ENCODE data around the gene MUC2.
"Not testable (repeated sequence)": the region's sequence is repeated elsewhere in the genome, so short reads cannot be mapped to it uniquely, and the experiment has no call there.

Gene MUC2

DNA sequence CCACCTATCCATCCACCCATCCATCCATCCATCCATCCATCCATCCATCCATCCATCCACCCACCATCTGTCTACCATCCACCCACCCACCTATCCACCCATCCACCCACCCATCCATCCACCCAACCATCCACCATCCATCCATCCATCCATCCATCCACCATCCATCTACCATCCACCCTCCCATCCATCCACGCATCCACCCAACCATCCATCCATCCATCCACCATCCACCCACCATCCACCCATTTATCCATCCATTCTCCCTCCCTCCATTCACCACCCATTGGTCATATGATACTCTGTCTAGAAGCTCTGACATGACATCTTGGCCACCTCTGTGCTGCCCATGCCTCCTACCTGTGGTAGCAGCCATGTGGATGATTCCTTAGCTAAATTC, 31.7 kb downstream of the MUC2 start:
- DNase-seq (ENCODE audit: low spot score) = no peak

DNA sequence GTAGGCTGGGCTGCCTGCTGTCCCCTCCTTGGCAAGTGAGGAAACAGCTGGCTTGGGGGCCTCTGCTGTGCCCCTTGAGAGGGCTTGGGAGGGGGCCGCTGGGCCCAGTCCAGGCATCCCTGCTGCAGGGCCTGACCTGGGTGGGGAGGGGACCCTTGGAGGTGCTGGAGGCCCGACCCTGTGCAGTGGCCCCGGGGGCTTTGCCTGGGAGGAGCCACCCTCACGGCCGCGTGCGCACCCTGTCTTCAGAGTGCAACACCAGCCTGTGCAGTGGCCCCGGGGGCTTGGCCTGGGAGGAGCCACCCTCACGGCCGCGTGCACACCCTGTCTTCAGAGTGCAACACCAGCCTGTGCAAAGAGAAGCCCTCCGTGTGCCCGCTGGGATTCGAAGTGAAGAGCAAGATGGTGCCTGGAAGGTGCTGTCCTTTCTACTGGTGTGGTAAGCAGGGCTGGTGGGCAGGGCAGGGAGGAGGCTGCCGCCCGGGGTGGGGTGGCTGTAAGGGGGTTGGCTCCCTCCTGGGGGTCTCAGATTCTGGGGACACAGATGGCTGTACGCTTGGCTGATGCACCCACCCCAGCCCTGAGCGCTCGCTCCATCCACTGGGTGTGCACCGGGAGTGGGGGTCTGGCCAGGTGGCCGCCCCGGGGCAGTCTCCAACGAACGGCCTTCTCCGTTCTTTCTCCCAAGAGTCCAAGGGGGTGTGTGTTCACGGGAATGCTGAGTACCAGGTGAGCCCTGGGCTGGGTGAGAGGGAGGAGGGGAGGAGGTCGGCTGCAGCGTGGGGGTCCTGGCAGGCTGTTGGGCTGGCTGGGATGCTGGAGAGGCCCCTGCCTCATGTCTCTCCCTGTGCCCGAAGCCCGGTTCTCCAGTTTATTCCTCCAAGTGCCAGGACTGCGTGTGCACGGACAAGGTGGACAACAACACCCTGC, 32.9 kb downstream of the MUC2 start:
- DNase-seq (ENCODE audit: low spot score) = no peak

DNA sequence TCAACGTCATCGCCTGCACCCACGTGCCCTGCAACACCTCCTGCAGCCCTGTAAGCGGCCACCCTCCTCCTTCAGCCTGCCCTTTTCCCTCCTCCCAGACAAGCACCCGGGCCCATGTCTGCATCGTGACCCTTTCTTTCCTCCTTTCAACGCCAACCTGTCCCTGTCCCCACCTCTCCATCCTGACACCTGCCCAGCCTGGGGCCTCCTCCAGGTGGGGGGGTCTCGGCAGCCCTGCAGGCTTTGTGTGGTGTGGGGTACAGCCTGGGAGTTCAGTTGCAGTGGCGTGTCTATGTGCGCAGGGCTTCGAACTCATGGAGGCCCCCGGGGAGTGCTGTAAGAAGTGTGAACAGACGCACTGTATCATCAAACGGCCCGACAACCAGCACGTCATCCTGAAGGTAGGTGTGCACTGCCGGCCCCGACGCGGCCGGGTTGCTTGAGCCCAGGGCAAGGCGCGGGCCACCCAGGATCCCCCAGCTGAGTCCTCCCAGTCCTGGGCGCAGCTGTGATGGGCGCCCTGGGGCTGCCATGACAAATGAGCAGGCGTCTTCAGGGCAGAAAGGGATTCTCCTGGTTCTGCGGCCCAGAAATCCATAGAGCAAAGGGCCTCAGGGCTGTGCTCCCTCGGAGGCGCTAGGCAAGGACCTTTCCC, 33.7 kb downstream of the MUC2 start:
- DNase-seq (ENCODE audit: low spot score) = no peak

DNA sequence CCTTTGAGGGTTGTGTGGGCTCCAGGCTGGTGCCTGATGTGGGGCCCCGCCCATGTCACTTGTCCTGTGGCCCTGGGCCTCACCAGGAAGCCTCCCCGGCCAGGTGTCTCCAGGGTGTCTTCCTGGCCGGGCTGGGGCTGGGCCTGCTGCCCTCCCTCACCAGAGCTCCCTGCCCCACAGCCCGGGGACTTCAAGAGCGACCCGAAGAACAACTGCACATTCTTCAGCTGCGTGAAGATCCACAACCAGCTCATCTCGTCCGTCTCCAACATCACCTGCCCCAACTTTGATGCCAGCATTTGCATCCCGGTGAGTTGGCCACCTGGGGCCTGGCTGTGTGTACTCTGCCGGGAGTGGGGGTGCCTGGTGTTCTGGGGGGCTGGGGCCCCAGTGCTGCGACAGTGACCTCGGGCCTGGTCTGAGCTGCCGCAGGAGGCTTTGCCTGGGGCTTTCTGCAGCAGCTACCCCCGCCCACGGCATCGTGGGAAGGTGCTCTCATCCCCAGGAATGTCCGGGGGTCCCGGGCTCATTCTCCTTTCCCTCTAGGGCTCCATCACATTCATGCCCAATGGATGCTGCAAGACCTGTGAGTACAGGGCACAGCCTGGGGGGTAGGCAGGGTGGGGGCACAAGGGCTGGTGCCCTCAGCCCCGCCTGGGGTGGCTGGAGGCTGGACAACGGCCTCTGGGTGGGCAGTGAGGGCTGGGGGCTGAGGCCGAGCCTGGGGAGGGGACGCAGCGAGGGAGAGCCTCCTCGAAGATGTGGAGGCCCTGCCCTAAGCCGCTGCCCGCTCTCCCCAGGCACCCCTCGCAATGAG, 34.6 kb downstream of the MUC2 start:
- DNase-seq (ENCODE audit: low spot score) = no peak

DNA sequence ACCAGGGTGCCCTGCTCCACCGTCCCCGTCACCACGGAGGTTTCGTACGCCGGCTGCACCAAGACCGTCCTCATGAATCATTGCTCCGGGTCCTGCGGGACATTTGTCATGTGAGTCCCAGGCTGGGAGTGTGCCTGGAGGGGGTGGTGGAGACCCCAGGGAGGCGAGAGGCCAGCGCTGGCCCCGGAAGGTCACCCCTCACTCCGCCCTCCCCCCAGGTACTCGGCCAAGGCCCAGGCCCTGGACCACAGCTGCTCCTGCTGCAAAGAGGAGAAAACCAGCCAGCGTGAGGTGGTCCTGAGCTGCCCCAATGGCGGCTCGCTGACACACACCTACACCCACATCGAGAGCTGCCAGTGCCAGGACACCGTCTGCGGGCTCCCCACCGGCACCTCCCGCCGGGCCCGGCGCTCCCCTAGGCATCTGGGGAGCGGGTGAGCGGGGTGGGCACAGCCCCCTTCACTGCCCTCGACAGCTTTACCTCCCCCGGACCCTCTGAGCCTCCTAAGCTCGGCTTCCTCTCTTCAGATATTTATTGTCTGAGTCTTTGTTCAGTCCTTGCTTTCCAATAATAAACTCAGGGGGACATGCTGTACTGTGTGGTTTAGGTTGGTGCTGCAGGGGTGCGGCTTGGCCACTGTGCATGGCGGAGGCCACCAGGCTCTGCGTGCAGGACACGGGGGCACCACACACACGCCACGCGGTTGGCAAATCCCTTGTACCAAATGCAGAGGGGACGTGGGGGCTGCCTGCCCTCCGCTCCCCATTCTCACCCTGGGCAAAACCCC, 35.4 kb downstream of the MUC2 start:
- DNase-seq (ENCODE audit: low spot score) = no peak

DNA sequence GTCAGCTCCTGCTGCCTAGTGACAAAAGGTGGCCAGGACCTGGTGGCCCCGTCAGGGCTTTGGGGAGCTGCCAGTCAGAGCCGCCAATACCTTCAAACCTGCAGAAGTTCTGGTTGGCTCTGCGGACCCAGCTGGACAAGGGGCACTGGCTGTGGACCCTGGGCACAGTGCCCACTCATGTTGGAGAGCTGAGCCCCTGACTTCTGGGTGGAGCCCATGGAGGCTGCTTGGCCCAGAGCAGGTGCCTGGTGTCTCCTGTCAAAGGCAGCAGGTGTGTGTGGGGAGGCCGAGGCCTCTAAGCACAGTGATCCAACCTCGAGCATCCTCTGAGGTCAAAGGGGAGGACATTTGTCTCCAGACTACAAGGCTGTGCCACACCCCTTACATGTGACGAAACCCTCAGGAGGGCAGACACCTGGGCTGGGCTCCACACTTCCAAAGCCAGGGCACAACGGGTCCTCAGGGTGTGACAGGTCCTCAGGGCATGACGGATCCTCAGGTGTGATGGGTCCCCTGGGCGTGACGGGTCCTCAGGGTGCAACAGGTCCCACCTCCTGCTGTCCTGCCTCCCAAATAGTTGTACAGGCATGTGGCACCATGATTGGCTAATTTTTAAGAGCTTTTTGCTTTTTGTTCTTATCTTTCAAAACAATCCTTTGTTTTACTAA, 37.0 kb downstream of the MUC2 start:
- DNase-seq (ENCODE audit: low spot score) = no peak

DNA sequence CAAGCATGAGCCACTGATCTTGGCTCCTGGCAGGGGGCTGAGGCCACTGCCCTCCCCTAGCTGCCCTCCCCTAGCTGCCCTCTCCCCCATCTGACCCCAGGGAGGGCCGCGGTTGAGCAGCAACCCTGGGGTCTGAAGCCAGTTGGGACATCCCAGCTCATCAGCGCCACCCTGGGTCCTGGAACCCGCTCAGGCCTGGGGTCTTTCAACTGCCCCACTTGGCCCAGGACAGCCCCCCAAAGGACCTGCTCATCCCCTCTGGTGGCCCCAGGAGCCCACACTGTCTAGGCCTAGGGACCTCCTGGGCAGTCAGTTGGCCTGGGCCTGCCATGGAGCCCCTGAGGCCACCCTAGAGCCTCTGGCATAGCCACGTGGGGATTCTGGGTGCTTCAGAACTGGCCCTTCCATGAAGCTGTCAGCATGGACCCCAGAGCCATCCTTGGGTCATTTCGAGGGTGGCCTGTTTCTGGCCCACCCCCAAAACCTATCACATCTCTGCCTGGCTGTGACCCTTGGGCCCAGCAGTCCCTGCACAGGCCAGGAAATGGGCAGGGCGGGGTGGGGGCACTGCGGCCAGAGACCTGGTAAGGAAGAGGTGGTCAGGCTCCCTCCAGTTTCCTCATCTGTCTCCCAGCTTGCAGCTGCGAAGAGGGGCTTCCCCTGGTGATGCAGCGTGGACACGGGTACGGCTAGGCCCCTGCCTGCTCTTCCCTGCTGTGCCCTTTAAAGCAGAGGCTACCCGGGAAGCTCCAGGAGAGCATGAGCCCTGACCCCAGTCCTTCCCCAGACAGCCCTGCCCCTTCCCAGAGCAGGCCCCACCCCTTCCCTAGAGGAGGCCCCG, 37.9 kb downstream of the MUC2 start:
- no peak for DNase-seq (ENCODE audit: low spot score)

DNA sequence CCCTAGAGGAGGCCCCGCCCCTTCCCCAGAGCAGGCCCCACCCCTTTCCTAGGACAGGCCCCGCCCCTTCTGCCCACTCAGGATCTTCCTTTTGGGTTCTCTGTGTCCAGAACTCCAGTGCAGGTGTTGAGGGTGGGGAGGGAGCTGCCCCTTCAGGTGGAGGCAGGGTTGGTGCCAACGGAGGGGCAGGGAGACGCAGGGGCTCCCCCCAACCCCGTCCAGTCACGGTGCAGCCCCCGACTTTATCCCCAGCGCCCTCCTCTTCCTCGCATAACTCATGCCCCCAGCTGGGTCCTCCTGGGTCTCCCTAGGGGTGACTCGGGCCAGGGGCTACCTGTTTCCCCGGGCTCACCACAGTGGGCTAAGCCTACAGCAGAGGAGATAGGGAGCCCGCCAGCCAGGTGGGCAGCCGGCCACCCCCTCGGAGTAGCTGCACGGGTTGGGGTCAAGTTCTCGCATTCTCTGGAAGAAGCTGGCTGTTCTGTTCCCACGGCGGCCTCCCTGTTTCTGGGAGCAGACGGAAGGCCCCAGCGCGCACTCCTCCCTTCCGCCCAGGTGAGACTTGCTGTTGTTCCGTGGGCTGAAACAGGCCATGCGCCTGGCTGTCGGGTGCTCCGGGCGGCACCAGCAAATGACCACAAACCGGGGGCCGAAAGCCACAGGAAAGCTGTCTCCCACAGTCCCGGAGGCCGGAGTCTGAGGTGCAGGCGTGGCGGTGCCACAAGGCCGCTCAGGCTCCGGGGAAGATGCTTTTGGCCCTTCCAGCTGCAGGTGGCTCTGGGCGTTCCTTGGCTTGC, 38.9 kb downstream of the MUC2 start:
- no peak for DNase-seq (ENCODE audit: low spot score)

DNA sequence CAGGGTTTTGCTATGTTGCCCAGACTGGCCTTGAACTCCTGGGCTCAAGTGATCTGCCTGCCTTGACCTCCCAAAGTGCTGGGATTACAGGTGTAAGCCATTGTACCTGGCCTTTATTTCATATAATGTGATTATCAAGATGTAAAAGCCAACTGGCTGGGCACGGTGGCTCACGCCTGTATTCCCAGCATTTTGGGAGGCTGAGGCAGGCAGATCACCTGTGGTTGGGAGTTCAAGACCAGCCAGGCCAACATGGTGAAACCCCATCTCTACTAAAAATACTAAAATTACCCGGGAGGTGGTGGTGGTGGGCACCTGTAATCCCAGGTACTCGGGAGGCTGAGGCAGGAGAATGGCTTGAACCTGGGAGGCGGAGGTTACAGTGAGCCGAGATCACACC, 40.6 kb downstream of the MUC2 start:
- not testable (repeated sequence) for DNase-seq (ENCODE audit: low spot score)

DNA sequence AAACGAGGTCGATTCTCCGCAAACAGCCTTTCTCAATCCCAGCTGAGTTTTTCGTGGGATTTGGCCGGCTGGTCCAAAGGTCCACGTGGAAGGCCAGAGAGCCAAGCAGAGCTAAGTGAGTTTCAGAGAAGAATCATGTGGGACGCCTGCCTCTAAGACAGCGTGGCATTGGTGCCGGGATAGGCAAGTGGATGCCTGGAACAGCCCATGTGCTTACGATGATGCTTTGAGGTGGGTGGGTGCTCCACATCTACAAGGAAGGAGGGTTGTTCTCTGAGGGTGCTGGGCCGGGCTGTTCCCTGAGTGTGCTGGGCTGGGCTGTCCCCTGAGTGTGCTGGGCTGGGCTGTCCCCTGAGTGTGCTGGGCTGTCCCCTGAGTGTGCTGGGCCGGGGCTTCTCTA, 41.4 kb downstream of the MUC2 start:
- DNase-seq (ENCODE audit: low spot score) = no peak

DNA sequence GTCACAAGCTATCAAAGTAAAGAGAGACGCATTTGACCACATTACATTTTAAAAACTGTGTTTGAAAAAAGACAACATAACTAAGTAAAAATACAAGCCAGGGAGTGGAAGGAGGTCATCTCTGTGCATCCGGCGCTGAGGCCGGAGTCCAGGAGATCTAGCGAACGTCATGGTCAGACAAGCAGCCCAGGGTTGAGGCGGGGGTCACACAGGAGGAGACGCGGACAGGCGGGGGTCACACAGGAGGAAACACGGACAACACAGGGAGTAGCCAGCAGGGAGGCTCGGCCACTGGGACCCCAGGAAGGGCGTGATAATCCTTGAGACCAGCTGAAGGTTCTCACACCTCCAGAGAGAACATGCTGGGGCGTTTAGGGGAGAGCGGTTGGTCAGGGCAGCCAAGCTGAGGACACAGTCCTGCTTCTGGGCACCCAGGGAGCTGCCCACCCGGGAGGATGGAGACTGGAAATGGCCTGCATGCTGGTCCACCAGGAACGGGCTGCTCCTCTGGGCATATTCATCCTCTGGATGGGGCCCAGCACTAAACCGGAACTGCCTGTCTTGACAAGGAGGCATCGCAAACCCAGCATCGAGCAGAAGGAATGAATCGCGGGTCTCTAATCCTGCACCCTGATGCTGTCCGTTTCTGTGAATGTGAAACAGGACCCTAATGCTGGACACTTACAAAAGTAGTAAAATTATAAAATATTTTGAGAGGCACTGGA, 42.2 kb downstream of the MUC2 start:
- DNase-seq (ENCODE audit: low spot score) = no peak

DNA sequence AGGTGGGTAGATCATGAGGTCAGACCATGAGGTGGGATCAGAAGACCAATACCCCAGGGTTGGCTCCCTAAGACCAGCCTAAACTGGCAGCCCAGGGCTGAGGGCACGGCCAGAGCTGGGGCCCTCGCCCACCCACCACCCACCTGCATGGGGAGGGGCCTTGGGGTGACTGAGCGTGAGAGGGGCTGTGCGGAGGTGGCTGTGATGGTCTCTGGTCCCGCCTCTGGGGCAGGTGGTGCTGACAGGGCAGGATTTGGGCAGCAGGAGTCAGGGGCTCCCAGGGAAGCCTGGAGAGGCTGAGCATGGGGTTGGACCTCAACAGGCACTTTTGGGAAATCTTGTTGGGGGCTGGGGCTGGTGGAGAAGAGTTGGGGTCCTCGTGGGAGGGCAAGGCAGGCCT, 43.3 kb downstream of the MUC2 start:
- no peak for DNase-seq (ENCODE audit: low spot score)

DNA sequence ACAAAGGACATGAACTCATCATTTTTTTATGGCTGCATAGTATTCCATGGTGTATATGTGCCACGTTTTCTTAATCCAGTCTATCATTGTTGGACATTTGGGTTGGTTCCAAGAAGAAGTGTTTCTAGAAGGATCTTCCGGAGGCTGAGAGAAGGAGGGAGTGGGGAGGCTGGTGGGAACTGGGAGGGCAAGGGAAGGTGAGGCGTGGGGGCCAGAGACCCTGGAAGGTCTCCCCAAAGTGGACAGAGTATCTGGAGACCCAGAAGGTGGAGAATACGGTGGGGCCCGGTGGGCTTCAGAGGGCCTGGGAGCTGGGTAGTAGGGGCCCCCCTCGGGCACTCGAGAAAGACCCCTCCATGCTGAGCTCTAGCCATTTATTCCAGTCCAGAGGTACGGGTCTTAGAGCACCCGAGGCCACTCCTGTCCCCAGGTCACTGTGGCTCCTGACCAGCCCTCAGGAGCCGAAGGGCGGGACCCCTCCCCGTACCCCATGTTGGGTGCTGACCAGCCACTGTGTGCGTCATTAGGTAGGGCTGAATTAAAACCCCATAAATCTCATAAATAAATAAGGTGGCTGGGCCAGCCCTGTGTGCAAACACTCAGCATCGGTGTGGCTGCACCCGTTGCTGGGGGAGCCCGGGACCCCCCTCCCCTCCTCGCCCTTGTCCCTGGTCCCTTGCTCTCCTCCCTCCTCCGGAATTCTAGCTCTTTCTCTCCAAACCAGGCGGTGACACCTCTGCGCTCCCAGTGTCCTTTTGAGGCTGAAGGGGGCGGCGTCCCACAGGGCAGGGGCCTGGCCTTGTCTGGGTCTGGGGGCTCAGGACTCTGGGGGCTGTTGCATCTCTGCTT, 44.3 kb downstream of the MUC2 start:
- no peak for DNase-seq (ENCODE audit: low spot score)

DNA sequence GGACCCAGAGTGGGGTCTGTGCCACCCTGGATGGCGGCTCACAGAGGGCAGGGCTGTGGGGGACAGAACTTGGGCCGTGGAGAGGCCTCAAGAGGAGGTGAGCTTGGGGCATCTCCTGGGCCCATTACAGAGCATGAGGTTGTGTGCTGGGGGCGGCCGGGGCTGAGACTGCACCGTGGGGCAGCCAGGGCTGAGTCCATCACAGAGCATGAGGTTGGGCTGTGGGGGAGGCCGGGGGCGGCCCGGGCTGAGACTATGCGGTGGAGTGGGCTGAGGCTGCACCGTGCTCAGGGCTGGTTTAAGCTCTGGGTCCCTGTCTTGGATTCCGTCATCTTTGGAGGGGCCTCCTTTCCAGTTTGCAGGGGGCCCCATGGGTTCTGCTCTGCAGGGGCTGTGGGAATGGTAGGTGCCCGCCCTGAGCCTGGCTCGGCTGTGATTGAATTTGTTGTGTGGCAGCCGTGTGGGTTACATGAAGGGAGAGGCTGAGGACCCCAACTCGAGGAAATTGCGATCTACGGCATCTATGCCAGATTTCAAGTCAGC, 45.0 kb downstream of the MUC2 start:
- DNase-seq (ENCODE audit: low spot score) = no peak

DNA sequence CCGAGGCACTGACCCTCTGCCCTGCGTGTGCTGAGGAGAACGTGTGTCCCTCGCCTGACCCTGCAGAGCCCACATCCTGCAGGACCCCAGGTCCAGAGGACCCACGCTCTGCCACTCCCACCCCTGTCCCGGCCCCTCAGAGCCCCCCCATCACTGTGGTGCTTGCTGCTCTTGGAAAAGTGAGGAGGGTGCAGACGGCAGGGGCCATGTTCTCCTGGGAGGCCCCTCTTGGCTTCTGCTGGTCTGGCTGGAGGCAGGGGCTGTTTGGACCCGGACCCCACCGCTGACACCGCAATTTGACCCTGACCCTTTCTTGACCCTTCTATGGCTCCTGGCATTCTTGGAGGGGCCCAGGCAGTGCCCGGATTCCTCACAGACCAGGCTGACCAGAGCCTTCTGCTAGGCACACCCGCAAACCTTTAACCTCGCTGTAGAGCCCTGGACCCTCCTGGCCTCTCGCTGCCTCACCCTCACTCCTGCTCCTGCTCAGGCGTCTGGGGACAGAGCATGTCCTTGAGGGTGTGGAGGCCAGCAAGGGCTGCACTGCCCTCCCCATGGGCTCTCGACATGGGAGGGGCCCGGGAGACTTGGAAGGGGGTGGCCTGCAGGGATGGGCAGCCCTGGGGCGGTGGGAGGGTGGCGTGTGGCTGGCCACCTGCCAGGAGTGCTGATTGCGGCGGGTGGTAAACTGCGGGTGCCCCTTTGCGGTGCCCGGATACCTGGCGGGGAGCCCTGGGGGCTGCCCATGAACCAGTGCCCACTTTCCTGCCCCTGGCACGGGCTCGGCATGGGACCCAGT, 46.1 kb downstream of the MUC2 start:
- no peak for DNase-seq (ENCODE audit: low spot score)

DNA sequence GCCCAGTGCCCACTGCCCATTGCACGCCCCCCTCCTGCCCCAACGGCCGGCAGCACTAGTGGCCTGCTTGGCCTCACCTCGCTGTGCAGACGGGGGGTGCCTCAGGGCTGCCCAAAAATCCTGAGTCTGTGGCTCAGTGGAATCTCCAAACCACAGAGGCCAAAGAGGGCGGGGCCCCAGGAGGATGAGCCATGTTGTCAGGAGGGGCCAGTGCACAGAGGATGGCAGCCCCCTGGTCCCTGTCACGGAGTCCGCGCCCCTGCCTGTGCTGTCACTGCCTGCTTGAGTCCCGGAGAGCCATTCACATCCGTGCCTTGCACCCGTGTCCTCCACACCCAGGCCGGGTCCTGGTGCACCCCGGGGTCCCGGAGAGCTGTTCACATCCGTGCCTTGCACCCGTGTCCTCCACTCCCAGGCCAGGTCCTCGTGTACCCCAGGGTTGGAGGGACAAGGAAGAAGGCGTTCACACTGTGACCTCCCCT, 46.7 kb downstream of the MUC2 start:
- DNase-seq (ENCODE audit: low spot score) = no peak

Measured in HuH-7.5 (cell line).